ENCODE data around the gene RABEP2. TPM values are rescaled to one million over a fixed set of nuclear protein-coding genes. Genes with fewer than 3 reads are reported as not detected.
A peak's percentile ranks its signal among the peaks of the same experiment; 100 is the strongest.

Gene RABEP2
- total RNA-seq, 2 experiments from 2014 or later: 84.8 to 87.2 TPM

DNA sequence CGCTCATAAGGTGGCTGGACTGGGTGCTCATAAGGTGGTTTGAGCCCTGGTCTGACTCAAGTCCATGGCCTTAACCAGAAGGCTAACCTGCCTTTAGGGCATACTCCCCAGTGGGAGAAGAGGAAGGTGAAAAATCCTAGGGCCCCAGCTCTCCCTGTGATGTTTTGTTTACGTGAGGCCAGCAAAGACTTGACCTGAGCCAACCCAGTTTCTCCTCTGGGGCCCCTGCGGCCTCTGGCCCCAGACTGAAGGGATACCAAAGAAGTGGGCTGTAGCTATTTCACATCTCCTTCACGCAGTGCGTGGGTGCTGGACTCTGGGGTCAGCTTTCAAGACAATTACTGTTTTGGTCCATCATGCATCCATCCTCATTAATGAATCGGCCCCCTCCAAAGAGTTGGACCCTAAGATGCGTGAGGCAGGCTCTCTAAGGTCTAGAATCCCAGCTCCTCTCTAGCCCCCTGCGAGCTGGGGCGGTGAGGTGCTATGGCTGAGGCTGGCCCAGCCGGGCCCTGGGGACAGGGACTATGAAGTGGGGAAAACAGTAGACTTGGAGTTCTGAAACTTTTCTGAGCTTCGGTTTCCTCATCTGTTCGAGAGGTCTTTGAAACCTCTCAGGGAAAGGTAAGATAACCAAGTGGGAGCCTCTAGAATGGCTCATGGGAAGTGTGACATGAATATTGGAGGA, 59.9 kb downstream of the RABEP2 start:
- Histone ChIP-seq H3K27ac (ENCODE audit: low read depth, low read length, poor library complexity, severe bottlenecking) (no peak overlapping the region), H3K79me2 (ENCODE audit: insufficient read depth, low read depth, low read length) (peaks cover 35% of the 10 kb centered on the region), H3K4me1 (ENCODE audit: insufficient read depth, low read length, poor library complexity, severe bottlenecking) (peaks cover 19% of the 10 kb centered on the region), H3K9me3 (ENCODE audit: low read length) (no peaks in the 10 kb centered on the region), H2AFZ (ENCODE audit: low read length) (no peak overlapping the region), H3K36me3 (ENCODE audit: insufficient read depth, low read length) (peaks cover 32% of the 10 kb centered on the region), H3K9me2 (ENCODE audit: insufficient read depth, low read length) (no peaks in the 10 kb centered on the region), H3K4me2 (ENCODE audit: low read length) (peak overlapping the region; percentile 94), H4K20me1 (ENCODE audit: insufficient read depth, low read length) (no peaks in the 10 kb centered on the region; the same call in 1 of the 2 replicates), H3K4me3 (ENCODE audit: low read depth, low read length, poor library complexity, severe bottlenecking) (peak overlapping the region; percentile 97)
- no peak for TF ChIP-seq EZH2phosphoT487 (IDR thresholded peaks at IDR 0.05; ENCODE audit: borderline replicate concordance, low read depth, low read length)
- TF ChIP-seq, protein P1, sequence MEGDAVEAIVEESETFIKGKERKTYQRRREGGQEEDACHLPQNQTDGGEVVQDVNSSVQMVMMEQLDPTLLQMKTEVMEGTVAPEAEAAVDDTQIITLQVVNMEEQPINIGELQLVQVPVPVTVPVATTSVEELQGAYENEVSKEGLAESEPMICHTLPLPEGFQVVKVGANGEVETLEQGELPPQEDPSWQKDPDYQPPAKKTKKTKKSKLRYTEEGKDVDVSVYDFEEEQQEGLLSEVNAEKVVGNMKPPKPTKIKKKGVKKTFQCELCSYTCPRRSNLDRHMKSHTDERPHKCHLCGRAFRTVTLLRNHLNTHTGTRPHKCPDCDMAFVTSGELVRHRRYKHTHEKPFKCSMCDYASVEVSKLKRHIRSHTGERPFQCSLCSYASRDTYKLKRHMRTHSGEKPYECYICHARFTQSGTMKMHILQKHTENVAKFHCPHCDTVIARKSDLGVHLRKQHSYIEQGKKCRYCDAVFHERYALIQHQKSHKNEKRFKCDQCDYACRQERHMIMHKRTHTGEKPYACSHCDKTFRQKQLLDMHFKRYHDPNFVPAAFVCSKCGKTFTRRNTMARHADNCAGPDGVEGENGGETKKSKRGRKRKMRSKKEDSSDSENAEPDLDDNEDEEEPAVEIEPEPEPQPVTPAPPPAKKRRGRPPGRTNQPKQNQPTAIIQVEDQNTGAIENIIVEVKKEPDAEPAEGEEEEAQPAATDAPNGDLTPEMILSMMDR (conservative IDR thresholded peaks at IDR 0.05; ENCODE audit: low read length): no peak
- TSS peak; percentile 76 for BruUV-seq (replicated peaks)
- ChIA-PET CTCF (ENCODE audit: unreplicated experiment) (no interaction called here), POLR2A (interaction anchor here (0.8 to 1.0 kb wide), 3 partner anchors 14 to 45 kb away, joined by 3 to 4 read pairs (median 3); no protein-coding TSS in a partner anchor)
- DNase-seq (ENCODE audit: low spot score): no peak
- intact Hi-C loops (cut with micrococcal nuclease; ENCODE audit: unreplicated experiment): no loop called here

DNA sequence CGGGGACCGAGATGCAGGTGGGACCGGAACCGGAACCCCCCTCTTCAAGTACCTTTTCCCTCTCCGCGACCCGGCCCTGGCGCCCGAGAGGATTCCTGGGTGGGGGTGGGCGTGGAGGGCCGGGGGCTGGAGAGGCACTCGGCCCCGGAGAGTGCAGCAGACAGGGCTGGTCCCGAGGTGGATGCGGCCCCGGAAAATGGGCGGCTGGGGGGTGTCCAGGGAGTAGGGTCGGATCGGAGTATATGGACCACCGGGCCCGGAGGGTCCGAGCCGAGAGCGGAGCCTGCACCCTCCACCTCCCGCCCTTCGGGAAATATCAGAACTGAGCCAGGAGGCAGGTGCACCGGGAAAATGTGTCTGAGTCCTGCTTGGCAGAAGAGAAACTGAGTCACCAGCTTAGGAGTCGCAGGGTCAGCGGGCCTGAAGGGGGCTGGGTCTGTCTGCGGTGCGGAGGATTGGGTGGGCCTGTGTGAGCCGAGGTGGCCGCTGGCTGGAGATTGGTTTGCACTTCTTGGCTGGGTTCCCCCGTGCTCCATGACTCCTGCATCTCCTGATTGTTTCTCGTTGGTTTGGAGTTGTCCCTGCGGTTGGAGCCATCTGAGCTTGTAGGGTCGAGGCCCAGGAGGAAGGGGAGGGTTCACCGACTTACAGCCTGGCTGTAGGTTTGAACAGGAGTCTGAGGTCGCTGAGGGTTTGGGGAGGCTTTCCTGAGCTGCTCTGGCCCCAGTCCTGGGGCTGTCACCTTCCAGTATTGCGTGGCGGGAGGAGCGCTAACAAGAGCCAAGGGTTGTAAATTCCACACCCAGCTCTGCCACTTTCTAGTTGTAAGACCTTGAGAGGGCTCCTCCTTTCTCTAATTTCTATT, 60.9 kb downstream of the RABEP2 start:
- ChIA-PET CTCF (ENCODE audit: unreplicated experiment) (interaction anchor here (1.2 kb wide), 1 partner anchor 39 kb away, joined by 6 read pairs; no protein-coding TSS in a partner anchor), POLR2A (interaction anchor here (0.8 to 2.6 kb wide), 4 partner anchors 15 to 60 kb away, joined by 3 to 12 read pairs (median 4); partner anchors contain the start of gene RABEP2)
- DNase-seq (ENCODE audit: low spot score): no peak
- TF ChIP-seq, protein P1 (conservative IDR thresholded peaks at IDR 0.05; ENCODE audit: low read length): no peak
- no peak for TF ChIP-seq EZH2phosphoT487 (IDR thresholded peaks at IDR 0.05; ENCODE audit: borderline replicate concordance, low read depth, low read length)
- H3K79me2 ChIP-seq (ENCODE audit: insufficient read depth, low read depth, low read length): peaks cover 35% of the 10 kb centered on the region
- H3K36me3 ChIP-seq (ENCODE audit: insufficient read depth, low read length): peaks cover 22% of the 10 kb centered on the region; the same call in 1 of the 2 replicates
- H3K4me1 ChIP-seq (ENCODE audit: insufficient read depth, low read length, poor library complexity, severe bottlenecking): peaks cover 19% of the 10 kb centered on the region
- H2AFZ ChIP-seq (ENCODE audit: low read length): peak overlapping the region; percentile 84; the same call in 1 of the 2 replicates
- BruUV-seq (replicated peaks): no TSS peak
- peak overlapping the region; percentile 81 for H3K27ac ChIP-seq (ENCODE audit: low read depth, low read length, poor library complexity, severe bottlenecking)
- H3K4me2 ChIP-seq (ENCODE audit: low read length): peak overlapping the region; percentile 94
- H4K20me1 ChIP-seq (ENCODE audit: insufficient read depth, low read length): no peaks in the 10 kb centered on the region; the same call in 1 of the 2 replicates
- peak overlapping the region; percentile 97 for H3K4me3 ChIP-seq (ENCODE audit: low read depth, low read length, poor library complexity, severe bottlenecking)
- intact Hi-C loops (cut with micrococcal nuclease; ENCODE audit: unreplicated experiment): no loop called here
- H3K9me3 ChIP-seq (ENCODE audit: low read length): no peaks in the 10 kb centered on the region
- H3K9me2 ChIP-seq (ENCODE audit: insufficient read depth, low read length): no peaks in the 10 kb centered on the region

Measured in OCI-LY7 (cell line).